MCF 10A (cell line): ENCODE results near the gene ELOVL7. TPM values are rescaled to one million over a fixed set of nuclear protein-coding genes. Genes with fewer than 3 reads are reported as not detected.
A peak's percentile ranks its signal among the peaks of the same experiment; 100 is the strongest.
"Not testable (repeated sequence)": the region's sequence is repeated elsewhere in the genome, so short reads cannot be mapped to it uniquely, and the experiment has no call there.

Experiments used
- BruUV-seq: library from RNA; stranded (reverse); fragments of 400-500 nt; replicated peaks from 2 replicates; lab custom pipeline; 2021; lab: Mats Ljungman, UMichigan
- CTCF ChIA-PET: fragments of 300-600 bp; sonication (Branson Sonifier 250); formaldehyde crosslinking; extraction: SDS; loops from one replicate; lab custom pipeline; 2021; ENCODE audit warnings: antibody characterized with exemption, inconsistent platforms; lab: Yijun Ruan, JAX
- POLR2A ChIA-PET: fragments of 300-600, 350-650 bp; sonication (Branson Sonifier 250); formaldehyde crosslinking; extraction: SDS; loops from one replicate; lab custom pipeline; 2020; ENCODE audit warnings: antibody characterized with exemption, inconsistent platforms; lab: Yijun Ruan, JAX
- DNase-seq: peaks from one replicate; pipeline ENCODE4 v3.0.0-alpha.2; 2018; ENCODE audit not compliant: unreplicated experiment
- H3K27ac Mint-ChIP-seq: one replicate; pipeline ENCODE4 v1.8.0; 2022; ENCODE audit warnings: mild to moderate bottlenecking, low read depth, mixed read lengths; ENCODE audit not compliant: unreplicated experiment
- H3K27me3 Mint-ChIP-seq: one replicate; pipeline ENCODE4 v1.8.0; 2022; ENCODE audit warnings: mixed read lengths; ENCODE audit not compliant: insufficient read depth, unreplicated experiment
- H3K36me3 Mint-ChIP-seq: one replicate; pipeline ENCODE4 v1.8.0; 2022; ENCODE audit warnings: mild to moderate bottlenecking, moderate library complexity, mixed read lengths; ENCODE audit not compliant: insufficient read depth, unreplicated experiment
- H3K4me1 Mint-ChIP-seq: one replicate; pipeline ENCODE4 v1.8.0; 2022; ENCODE audit warnings: mixed read lengths; ENCODE audit not compliant: insufficient read depth, unreplicated experiment
- H3K4me3 Mint-ChIP-seq: one replicate; pipeline ENCODE4 v1.8.0; 2022; ENCODE audit warnings: mild to moderate bottlenecking, moderate library complexity, mixed read lengths; ENCODE audit not compliant: unreplicated experiment
- H3K9me3 Mint-ChIP-seq: one replicate; pipeline ENCODE4 v1.8.0; 2022; ENCODE audit warnings: mixed read lengths; ENCODE audit not compliant: unreplicated experiment
- intact Hi-C: fragments of 100-400 bp; cut with micrococcal nuclease; formaldehyde crosslinking; loops from 2 replicates; pipeline ENCODE4 v1.14.1; 2022
- total RNA-seq: library from RNA; stranded (reverse); gene quantifications from 2 replicates; pipeline ENCODE4 v1.2.3, GENCODE V29; 2022
- TF ChIP-seq, protein P1 (sequence below): fragments of 200-600 bp; IDR thresholded peaks from one replicate; pipeline ENCODE4 v1.8.0; 2022; ENCODE audit warnings: antibody characterized with exemption, mild to moderate bottlenecking; ENCODE audit not compliant: unreplicated experiment

ELOVL7 gene
- total RNA-seq, 1 experiment from 2014 or later = 10.3 TPM

DNA sequence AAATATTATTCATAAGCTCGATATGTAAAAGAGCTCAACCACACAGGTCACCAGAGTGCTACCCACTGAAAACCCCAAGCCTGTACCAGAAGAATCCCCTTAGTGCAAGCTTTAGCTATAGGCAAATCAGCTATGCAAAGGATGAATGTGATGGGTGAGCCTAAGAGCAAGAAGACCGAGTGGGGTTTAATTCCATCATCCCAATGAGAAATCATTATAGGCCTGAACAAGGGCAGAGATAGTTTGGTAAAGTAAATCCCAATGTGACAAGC lies 21.8 kb downstream of the ELOVL7 start:
- BruUV-seq = no TSS peak
- Mint-ChIP-seq H3K4me1 (no peaks in the 10 kb centered on the region), H3K27me3 (no peaks in the 10 kb centered on the region), H3K36me3 (no peaks in the 10 kb centered on the region), H3K27ac (no peak overlapping the region), H3K9me3 (no peaks in the 10 kb centered on the region), H3K4me3 (no peak overlapping the region)
- ChIA-PET CTCF (no interaction called here), POLR2A (no interaction called here)
- intact Hi-C loops = no loop called here
- TF ChIP-seq, protein P1, sequence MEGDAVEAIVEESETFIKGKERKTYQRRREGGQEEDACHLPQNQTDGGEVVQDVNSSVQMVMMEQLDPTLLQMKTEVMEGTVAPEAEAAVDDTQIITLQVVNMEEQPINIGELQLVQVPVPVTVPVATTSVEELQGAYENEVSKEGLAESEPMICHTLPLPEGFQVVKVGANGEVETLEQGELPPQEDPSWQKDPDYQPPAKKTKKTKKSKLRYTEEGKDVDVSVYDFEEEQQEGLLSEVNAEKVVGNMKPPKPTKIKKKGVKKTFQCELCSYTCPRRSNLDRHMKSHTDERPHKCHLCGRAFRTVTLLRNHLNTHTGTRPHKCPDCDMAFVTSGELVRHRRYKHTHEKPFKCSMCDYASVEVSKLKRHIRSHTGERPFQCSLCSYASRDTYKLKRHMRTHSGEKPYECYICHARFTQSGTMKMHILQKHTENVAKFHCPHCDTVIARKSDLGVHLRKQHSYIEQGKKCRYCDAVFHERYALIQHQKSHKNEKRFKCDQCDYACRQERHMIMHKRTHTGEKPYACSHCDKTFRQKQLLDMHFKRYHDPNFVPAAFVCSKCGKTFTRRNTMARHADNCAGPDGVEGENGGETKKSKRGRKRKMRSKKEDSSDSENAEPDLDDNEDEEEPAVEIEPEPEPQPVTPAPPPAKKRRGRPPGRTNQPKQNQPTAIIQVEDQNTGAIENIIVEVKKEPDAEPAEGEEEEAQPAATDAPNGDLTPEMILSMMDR = no peak
- no peak for DNase-seq

GRCh38 chr5:60821488-60822284 lies 22.4 kb downstream of the ELOVL7 start:
- TF ChIP-seq, protein P1 = no peak
- no peaks in the 10 kb centered on the region for H3K27me3 Mint-ChIP-seq
- H3K36me3 Mint-ChIP-seq = no peaks in the 10 kb centered on the region
- no peaks in the 10 kb centered on the region for H3K9me3 Mint-ChIP-seq
- CTCF ChIA-PET = interaction anchor here (0.5 kb wide), 1 partner anchor 13 kb away, joined by 3 read pairs; no protein-coding TSS in a partner anchor
- peak; percentile 14 for DNase-seq
- no peaks in the 10 kb centered on the region for H3K4me1 Mint-ChIP-seq
- POLR2A ChIA-PET = no interaction called here
- no peak overlapping the region for H3K27ac Mint-ChIP-seq
- no peak overlapping the region for H3K4me3 Mint-ChIP-seq
- intact Hi-C loops = no loop called here
- no TSS peak for BruUV-seq

- CTCF ChIA-PET = interaction anchor here (0.5 kb wide), 1 partner anchor 12 kb away, joined by 3 read pairs; no protein-coding TSS in a partner anchor
- POLR2A ChIA-PET = no interaction called here
- no peak for DNase-seq
- no peak overlapping the region for H3K27ac Mint-ChIP-seq
- TF ChIP-seq, protein P1 = no peak
- no peaks in the 10 kb centered on the region for H3K36me3 Mint-ChIP-seq
- H3K27me3 Mint-ChIP-seq = no peaks in the 10 kb centered on the region
- H3K4me1 Mint-ChIP-seq = no peaks in the 10 kb centered on the region
- no peaks in the 10 kb centered on the region for H3K9me3 Mint-ChIP-seq
- BruUV-seq = no TSS peak
- intact Hi-C loops = no loop called here
- H3K4me3 Mint-ChIP-seq = no peak overlapping the region
Observed at GRCh38 chr5:60820593-60821487, 23.2 kb downstream of the ELOVL7 start.

- CTCF ChIA-PET = interaction anchor here (0.7 kb wide), 1 partner anchor 137 kb away, joined by 5 read pairs; no protein-coding TSS in a partner anchor
- DNase-seq, H3K4me1 Mint-ChIP-seq, H3K27me3 Mint-ChIP-seq, H3K27ac Mint-ChIP-seq, POLR2A ChIA-PET, H3K4me3 Mint-ChIP-seq, BruUV-seq, intact Hi-C loops, H3K36me3 Mint-ChIP-seq, H3K9me3 Mint-ChIP-seq: not testable (repeated sequence)
Observed at GRCh38 chr5:60816138-60816537, 27.9 kb downstream of the ELOVL7 start.
